HCT116 (cell line): Measurements from ENCODE around the gene TMEM117. TPM values are rescaled to one million over a fixed set of nuclear protein-coding genes. Genes with fewer than 3 reads are reported as not detected.

Experiments
- ATAC-seq: fragments of 200-7000 bp; cut with Tn5 transposase; 2 replicates; pipeline ENCODE4 v1.9.1; 2020; ENCODE audit warnings: mild to moderate bottlenecking, moderate library complexity
- BruUV-seq: library from RNA; stranded (reverse); fragments of 400-500 nt; replicated peaks from 2 replicates; lab custom pipeline; 2021; lab: Mats Ljungman, UMichigan
- CTCF ChIA-PET: fragments of 300-600 bp; sonication (Branson Sonifier 250); formaldehyde crosslinking; loops from one replicate; lab custom pipeline; 2021; ENCODE audit warnings: antibody characterized with exemption; lab: Charles Lee
- POLR2A ChIA-PET: fragments of 300-600, 350-600 bp; sonication (Branson Sonifier 250); formaldehyde crosslinking; loops from one replicate; lab custom pipeline; 2021; ENCODE audit warnings: antibody characterized with exemption; lab: Charles Lee
- RAD21 ChIA-PET, 2 experiments: fragments of 300-600 bp; sonication (Branson Sonifier 250); formaldehyde crosslinking; loops; one replicate each; lab custom pipeline; 2023; ENCODE audit warnings: low total read pairs in 2 of 2; ENCODE audit not compliant: uncharacterized antibody in 2 of 2, unreplicated experiment in 2 of 2, low non-redundant PET in 1 of 2; lab: Charles Lee
- DNase-seq: peaks from one replicate; pipeline ENCODE4 v3.0.0-alpha.2; 2010; ENCODE audit warnings: low read depth, low spot score
- H2AFZ ChIP-seq: fragments of 200-600 bp; shearing (Covaris generic), sonication (generic); 2 replicates; pipeline ENCODE4 v1.6.1; 2017; ENCODE audit warnings: low read depth, mixed run types, mixed read lengths, antibody characterized with exemption, low read length; ENCODE audit not compliant: poor library complexity, severe bottlenecking
- H3K27ac ChIP-seq: 2 replicates; pipeline ENCODE4 v1.5.1; 2012; ENCODE audit warnings: low read depth, low read length
- H3K27me3 ChIP-seq: fragments of 200-600 bp; sonication (generic); 2 replicates; pipeline ENCODE4 v1.6.1; 2016; ENCODE audit warnings: mixed run types, low read length, mixed read lengths; ENCODE audit not compliant: insufficient read depth
- H3K36me3 ChIP-seq, 2 experiments: fragments of 200-500 bp in 1 of 2; fragments of 200-600 bp in 1 of 2; sonication (Bioruptor generic) in 1 of 2; sonication (generic) in 1 of 2; 2 replicates each; pipeline versions ENCODE4 v1.5.1 to v1.6.1; 2014 to 2016; ENCODE audit warnings: low read length in 2 of 2, inconsistent platforms in 1 of 2, mixed read lengths in 1 of 2, mixed run types in 1 of 2; ENCODE audit not compliant: insufficient read depth in 2 of 2, control insufficient read depth in 1 of 2
- H3K4me1 ChIP-seq, 2 experiments: fragments of 200-600 bp in 1 of 2; sonication (generic) in 1 of 2; 2 replicates each; pipeline versions ENCODE4 v1.5.1 to v1.6.1; 2012 to 2017; ENCODE audit warnings: low read length in 2 of 2, inconsistent platforms in 1 of 2, mild to moderate bottlenecking in 1 of 2, mixed read lengths in 1 of 2, mixed run types in 1 of 2, moderate library complexity in 1 of 2; ENCODE audit not compliant: insufficient read depth in 2 of 2, control insufficient read depth in 1 of 2
- H3K4me2 ChIP-seq: fragments of 200-600 bp; sonication (generic); 2 replicates; pipeline ENCODE4 v1.6.1; 2017; ENCODE audit warnings: mixed run types, low read length, mixed read lengths
- H3K4me3 ChIP-seq, 2 experiments: fragments of 200-600 bp in 1 of 2; sonication (generic) in 1 of 2; replicated peaks in 1 of 2; 2 replicates each; pipeline ENCODE4 v1.5.1; 2011 to 2016; ENCODE audit warnings: low read length in 2 of 2, control low read depth in 1 of 2, low read depth in 1 of 2, mild to moderate bottlenecking in 1 of 2, mixed read lengths in 1 of 2, mixed run types in 1 of 2
- H3K79me2 ChIP-seq: fragments of 200-600 bp; sonication (generic); 2 replicates; pipeline ENCODE4 v1.6.1; 2017; ENCODE audit warnings: mild to moderate bottlenecking, mixed run types, low read length, moderate library complexity, mixed read lengths; ENCODE audit not compliant: insufficient read depth
- H3K9ac ChIP-seq: fragments of 200-600 bp; sonication (generic); 2 replicates; pipeline ENCODE4 v1.6.1; 2016; ENCODE audit warnings: low read length, mixed read lengths
- H3K9me2 ChIP-seq: fragments of 200-600 bp; sonication (generic), shearing (Covaris generic); 2 replicates; pipeline ENCODE4 v1.6.1; 2017; ENCODE audit warnings: mixed run types, mild to moderate bottlenecking, moderate library complexity; ENCODE audit not compliant: insufficient read depth
- H3K9me3 ChIP-seq, 2 experiments: fragments of 200-500 bp in 1 of 2; fragments of 200-600 bp in 1 of 2; sonication (Bioruptor generic) in 1 of 2; sonication (generic) in 1 of 2; 2 replicates each; pipeline ENCODE4 v1.6.1; 2014 to 2017; ENCODE audit warnings: low read length in 2 of 2, mixed read lengths in 2 of 2, inconsistent platforms in 1 of 2, low read depth in 1 of 2, mild to moderate bottlenecking in 1 of 2, mixed run types in 1 of 2, moderate library complexity in 1 of 2; ENCODE audit not compliant: control insufficient read depth in 1 of 2, insufficient read depth in 1 of 2
- H4K20me1 ChIP-seq: fragments of 200-600 bp; sonication (generic), shearing (Covaris generic); 2 replicates; pipeline ENCODE4 v1.6.1; 2017; ENCODE audit warnings: mixed run types, mild to moderate bottlenecking, moderate library complexity; ENCODE audit not compliant: insufficient read depth
- CEBPB ChIP-seq: IDR thresholded peaks from 2 replicates; pipeline ENCODE4 v1.6.1; 2012; ENCODE audit warnings: low read depth
- ELF1 ChIP-seq: IDR thresholded peaks from 2 replicates; pipeline ENCODE4 v1.6.1; 2012; ENCODE audit warnings: low read depth, borderline replicate concordance
- EZH2phosphoT487 ChIP-seq: fragments of 200-600 bp; IDR thresholded peaks from 2 replicates; pipeline ENCODE4 v1.6.1; 2018; ENCODE audit warnings: antibody characterized with exemption, borderline replicate concordance
- FOSL1 ChIP-seq: IDR thresholded peaks from 2 replicates; pipeline ENCODE4 v1.6.1; 2012; ENCODE audit warnings: low read depth
- JUND ChIP-seq: IDR thresholded peaks from 2 replicates; pipeline ENCODE4 v1.6.1; 2012
- RAD21 ChIP-seq: IDR thresholded peaks from 2 replicates; pipeline ENCODE4 v1.6.1; 2012; ENCODE audit warnings: low read depth, mild to moderate bottlenecking
- SIN3A ChIP-seq: IDR thresholded peaks from 2 replicates; pipeline ENCODE4 v1.6.1; 2012; ENCODE audit warnings: low read depth
- SRF ChIP-seq: IDR thresholded peaks from 2 replicates; pipeline ENCODE4 v1.6.1; 2012; ENCODE audit warnings: low read depth
- intact Hi-C: fragments of 100-400 bp; cut with micrococcal nuclease; formaldehyde crosslinking; loops from 2 replicates; pipeline ENCODE4 v1.10.0; 2022
- total RNA-seq: library from RNA; stranded (reverse); gene quantifications from one replicate; pipeline ENCODE4 v1.2.1, GENCODE V29; 2021; ENCODE audit not compliant: unreplicated experiment
- TF ChIP-seq, protein P1 (sequence below): IDR thresholded peaks from 2 replicates; pipeline ENCODE4 v1.6.1; 2012; ENCODE audit warnings: low read depth
- TF ChIP-seq, protein P2 (sequence below): IDR thresholded peaks from 2 replicates; pipeline ENCODE4 v1.6.1; 2011; ENCODE audit warnings: mild to moderate bottlenecking, low read length, moderate library complexity; ENCODE audit not compliant: insufficient replicate concordance; ENCODE audit errors: extremely low read depth

Gene TMEM117
- total RNA-seq, 1 experiment from 2014 or later = 3.6 TPM

DNA sequence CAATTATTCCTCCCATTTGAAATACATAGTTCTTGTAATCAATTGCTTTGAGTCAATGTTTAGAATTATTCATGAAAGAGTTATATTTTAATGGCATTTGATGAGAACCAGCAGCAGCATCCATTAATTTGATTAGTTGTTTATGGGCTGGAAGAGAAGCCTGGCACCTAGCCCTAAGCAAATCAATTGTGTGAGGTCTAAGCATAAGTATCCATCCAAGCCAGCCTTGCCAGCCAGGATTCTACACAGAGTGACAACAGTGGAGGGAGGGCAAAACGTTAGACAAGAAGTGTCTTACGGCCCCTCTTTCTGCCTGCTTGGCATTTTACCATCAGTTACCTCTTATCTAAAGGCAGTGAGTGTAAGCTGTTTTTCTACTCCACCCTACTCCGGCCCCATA, 561.8 kb downstream of the TMEM117 start:
- Histone ChIP-seq H3K27me3 (no peaks in the 10 kb centered on the region), H4K20me1 (no peaks in the 10 kb centered on the region), H3K9me3 (no peaks in the 10 kb centered on the region), H3K9me2 (no peaks in the 10 kb centered on the region), H2AFZ (no peak overlapping the region), H3K4me2 (no peak overlapping the region), H3K4me3 (no peak overlapping the region), H3K36me3 (no peaks in the 10 kb centered on the region), H3K4me1 (no peaks in the 10 kb centered on the region), H3K79me2 (no peaks in the 10 kb centered on the region), H3K9ac (no peak overlapping the region), H3K27ac (no peak overlapping the region)
- BruUV-seq = no TSS peak
- ATAC-seq (no peak), DNase-seq (no peak)
- TF ChIP-seq EZH2phosphoT487 (no peak), JUND (no peak), FOSL1 (no peak), RAD21 (no peak), CEBPB (no peak), ELF1 (no peak), SIN3A (no peak), SRF (no peak)
- intact Hi-C loops = no loop called here
- ChIA-PET CTCF (no interaction called here), RAD21 (no interaction called here), POLR2A (no interaction called here)

DNA sequence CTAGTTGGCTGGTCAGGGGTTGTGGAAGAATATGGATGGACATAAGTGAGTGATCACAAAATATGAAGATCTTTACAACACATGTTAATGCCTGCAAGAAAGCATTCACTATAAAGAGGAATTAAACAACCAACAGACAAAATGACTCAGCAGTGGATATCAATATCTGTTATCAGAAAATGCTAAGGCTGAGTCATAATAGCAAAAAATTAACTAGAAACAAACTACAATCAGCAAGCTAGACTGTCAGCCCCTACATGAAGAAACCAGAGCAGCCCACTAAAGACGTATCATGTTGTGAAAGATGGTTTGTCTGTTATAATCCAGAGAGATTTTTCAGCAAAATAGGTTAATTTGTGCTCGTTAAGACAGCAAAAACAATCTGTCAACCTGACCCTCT, 567.3 kb downstream of the TMEM117 start:
- Histone ChIP-seq H3K27ac (no peak overlapping the region), H3K4me2 (no peak overlapping the region), H3K9me3 (no peaks in the 10 kb centered on the region), H3K36me3 (no peaks in the 10 kb centered on the region), H3K9me2 (no peaks in the 10 kb centered on the region), H3K4me1 (no peaks in the 10 kb centered on the region), H3K27me3 (0 out of 2 replicates have a peak, but pooled peaks cover 9% of the 10 kb centered on the region), H4K20me1 (no peaks in the 10 kb centered on the region), H3K9ac (no peak overlapping the region), H3K79me2 (no peaks in the 10 kb centered on the region), H2AFZ (no peak overlapping the region), H3K4me3 (no peak overlapping the region)
- DNase-seq (no peak), ATAC-seq (no peak)
- TF ChIP-seq, protein P1, sequence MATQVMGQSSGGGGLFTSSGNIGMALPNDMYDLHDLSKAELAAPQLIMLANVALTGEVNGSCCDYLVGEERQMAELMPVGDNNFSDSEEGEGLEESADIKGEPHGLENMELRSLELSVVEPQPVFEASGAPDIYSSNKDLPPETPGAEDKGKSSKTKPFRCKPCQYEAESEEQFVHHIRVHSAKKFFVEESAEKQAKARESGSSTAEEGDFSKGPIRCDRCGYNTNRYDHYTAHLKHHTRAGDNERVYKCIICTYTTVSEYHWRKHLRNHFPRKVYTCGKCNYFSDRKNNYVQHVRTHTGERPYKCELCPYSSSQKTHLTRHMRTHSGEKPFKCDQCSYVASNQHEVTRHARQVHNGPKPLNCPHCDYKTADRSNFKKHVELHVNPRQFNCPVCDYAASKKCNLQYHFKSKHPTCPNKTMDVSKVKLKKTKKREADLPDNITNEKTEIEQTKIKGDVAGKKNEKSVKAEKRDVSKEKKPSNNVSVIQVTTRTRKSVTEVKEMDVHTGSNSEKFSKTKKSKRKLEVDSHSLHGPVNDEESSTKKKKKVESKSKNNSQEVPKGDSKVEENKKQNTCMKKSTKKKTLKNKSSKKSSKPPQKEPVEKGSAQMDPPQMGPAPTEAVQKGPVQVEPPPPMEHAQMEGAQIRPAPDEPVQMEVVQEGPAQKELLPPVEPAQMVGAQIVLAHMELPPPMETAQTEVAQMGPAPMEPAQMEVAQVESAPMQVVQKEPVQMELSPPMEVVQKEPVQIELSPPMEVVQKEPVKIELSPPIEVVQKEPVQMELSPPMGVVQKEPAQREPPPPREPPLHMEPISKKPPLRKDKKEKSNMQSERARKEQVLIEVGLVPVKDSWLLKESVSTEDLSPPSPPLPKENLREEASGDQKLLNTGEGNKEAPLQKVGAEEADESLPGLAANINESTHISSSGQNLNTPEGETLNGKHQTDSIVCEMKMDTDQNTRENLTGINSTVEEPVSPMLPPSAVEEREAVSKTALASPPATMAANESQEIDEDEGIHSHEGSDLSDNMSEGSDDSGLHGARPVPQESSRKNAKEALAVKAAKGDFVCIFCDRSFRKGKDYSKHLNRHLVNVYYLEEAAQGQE = no peak
- TF ChIP-seq, protein P2, sequence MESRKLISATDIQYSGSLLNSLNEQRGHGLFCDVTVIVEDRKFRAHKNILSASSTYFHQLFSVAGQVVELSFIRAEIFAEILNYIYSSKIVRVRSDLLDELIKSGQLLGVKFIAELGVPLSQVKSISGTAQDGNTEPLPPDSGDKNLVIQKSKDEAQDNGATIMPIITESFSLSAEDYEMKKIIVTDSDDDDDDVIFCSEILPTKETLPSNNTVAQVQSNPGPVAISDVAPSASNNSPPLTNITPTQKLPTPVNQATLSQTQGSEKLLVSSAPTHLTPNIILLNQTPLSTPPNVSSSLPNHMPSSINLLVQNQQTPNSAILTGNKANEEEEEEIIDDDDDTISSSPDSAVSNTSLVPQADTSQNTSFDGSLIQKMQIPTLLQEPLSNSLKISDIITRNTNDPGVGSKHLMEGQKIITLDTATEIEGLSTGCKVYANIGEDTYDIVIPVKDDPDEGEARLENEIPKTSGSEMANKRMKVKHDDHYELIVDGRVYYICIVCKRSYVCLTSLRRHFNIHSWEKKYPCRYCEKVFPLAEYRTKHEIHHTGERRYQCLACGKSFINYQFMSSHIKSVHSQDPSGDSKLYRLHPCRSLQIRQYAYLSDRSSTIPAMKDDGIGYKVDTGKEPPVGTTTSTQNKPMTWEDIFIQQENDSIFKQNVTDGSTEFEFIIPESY = no peak
- POLR2A ChIA-PET = no interaction called here
- BruUV-seq = no TSS peak
- intact Hi-C loops = no loop called here
- CTCF ChIA-PET = no interaction called here
- RAD21 ChIA-PET = no interaction called here
